GM23338 (cell line): ENCODE measurements around the gene BAK1. TPM values are rescaled to one million over a fixed set of nuclear protein-coding genes. Genes with fewer than 3 reads are reported as not detected.

ENCODE experiments used
- ATAC-seq: fragments of 200-7000 bp; cut with Tn5 transposase; 3 replicates; pipeline ENCODE4 v1.9.1; 2020
- DNase-seq: peaks from one replicate; pipeline ENCODE4 v3.0.0-alpha.2; 2015; ENCODE audit warnings: low spot score
- H2AFZ ChIP-seq: fragments of 200-600 bp; sonication (generic); 2 replicates; pipeline ENCODE4 v1.8.0; 2016; ENCODE audit warnings: antibody characterized with exemption, mild to moderate bottlenecking, moderate library complexity
- H3F3A ChIP-seq: fragments of 200-600 bp; sonication (generic); replicated peaks from 2 replicates; pipeline ENCODE4 v1.8.0; 2017; ENCODE audit warnings: antibody characterized with exemption, mixed run types, low read depth
- H3K27ac ChIP-seq: fragments of 200-600 bp; sonication (generic); 2 replicates; pipeline ENCODE4 v1.6.1; 2016; ENCODE audit warnings: low read depth
- H3K27me3 ChIP-seq: fragments of 200-600 bp; sonication (generic); 2 replicates; pipeline ENCODE4 v1.8.0; 2016; ENCODE audit warnings: mild to moderate bottlenecking, mixed run types, moderate library complexity; ENCODE audit not compliant: insufficient read depth
- H3K36me3 ChIP-seq: fragments of 200-600 bp; sonication (generic); 2 replicates; pipeline ENCODE4 v1.8.0; 2016; ENCODE audit warnings: mild to moderate bottlenecking; ENCODE audit not compliant: insufficient read depth
- H3K4me1 ChIP-seq: fragments of 200-600 bp; sonication (generic); 2 replicates; pipeline ENCODE4 v1.8.0; 2016; ENCODE audit warnings: mild to moderate bottlenecking, moderate library complexity; ENCODE audit not compliant: insufficient read depth
- H3K4me2 ChIP-seq: fragments of 200-600 bp; sonication (generic); 2 replicates; pipeline ENCODE4 v1.7.1; 2017; ENCODE audit warnings: mixed run types
- H3K4me3 ChIP-seq: fragments of 200-600 bp; sonication (generic); 2 replicates; pipeline ENCODE4 v1.6.1; 2016; ENCODE audit warnings: mixed run types
- H3K79me2 ChIP-seq: fragments of 200-600 bp; sonication (generic); replicated peaks from 2 replicates; pipeline ENCODE4 v1.8.0; 2017; ENCODE audit warnings: mild to moderate bottlenecking; ENCODE audit not compliant: insufficient read depth
- H3K9me2 ChIP-seq: fragments of 200-600 bp; sonication (generic); 2 replicates; pipeline ENCODE4 v1.8.0; 2017; ENCODE audit not compliant: insufficient read depth
- H4K20me1 ChIP-seq: fragments of 200-600 bp; sonication (generic); replicated peaks from 2 replicates; pipeline ENCODE4 v1.8.0; 2017; ENCODE audit warnings: mild to moderate bottlenecking; ENCODE audit not compliant: insufficient read depth
- H3K27ac Mint-ChIP-seq: 2 replicates; pipeline ENCODE4 v1.8.0; 2020; ENCODE audit warnings: inconsistent platforms, mild to moderate bottlenecking, moderate library complexity, mixed read lengths
- H3K27me3 Mint-ChIP-seq: 3 replicates; pipeline ENCODE4 v1.8.0; 2022; ENCODE audit warnings: low read depth, mild to moderate bottlenecking, moderate library complexity, mixed read lengths, inconsistent platforms; ENCODE audit not compliant: insufficient read depth, poor library complexity
- H3K36me3 Mint-ChIP-seq: 3 replicates; pipeline ENCODE4 v1.8.0; 2021; ENCODE audit warnings: low read depth, mild to moderate bottlenecking, inconsistent platforms, moderate library complexity, mixed read lengths
- H3K4me1 Mint-ChIP-seq: 3 replicates; pipeline ENCODE4 v1.8.0; 2020; ENCODE audit warnings: mild to moderate bottlenecking, inconsistent platforms, mixed read lengths
- H3K4me3 Mint-ChIP-seq: 3 replicates; pipeline ENCODE4 v1.8.0; 2021; ENCODE audit warnings: moderate library complexity, mild to moderate bottlenecking, inconsistent platforms, mixed read lengths
- H3K9me3 Mint-ChIP-seq: 3 replicates; pipeline ENCODE4 v1.8.0; 2020; ENCODE audit warnings: moderate library complexity, mild to moderate bottlenecking, inconsistent platforms, mixed read lengths
- CTCF ChIP-seq, 2 experiments: fragments of 200-600 bp in 1 of 2; sonication (generic) in 1 of 2; conservative IDR thresholded peaks; 2 replicates each; pipeline versions ENCODE4 v1.5.1 to v1.6.1; 2016 to 2017; ENCODE audit warnings: antibody characterized with exemption in 2 of 2, low read depth in 2 of 2, mild to moderate bottlenecking in 2 of 2, moderate library complexity in 1 of 2
- ETS1 ChIP-seq: IDR thresholded peaks from 2 replicates; pipeline ENCODE4 v1.6.1; 2016; ENCODE audit warnings: antibody characterized with exemption
- EZH2 ChIP-seq: fragments of 200-600 bp; sonication (generic); IDR thresholded peaks from one replicate; pipeline ENCODE4 v1.8.0; 2017; ENCODE audit warnings: antibody characterized with exemption, mild to moderate bottlenecking, low read depth; ENCODE audit not compliant: unreplicated experiment
- EZH2phosphoT487 ChIP-seq: fragments of 200-600 bp; sonication (generic); IDR thresholded peaks from one replicate; pipeline ENCODE4 v1.8.1; 2018; ENCODE audit warnings: antibody characterized with exemption; ENCODE audit not compliant: unreplicated experiment
- JUNB ChIP-seq: IDR thresholded peaks from one replicate; pipeline ENCODE4 v1.6.1; 2016; ENCODE audit warnings: antibody characterized with exemption; ENCODE audit not compliant: unreplicated experiment
- NANOG ChIP-seq: IDR thresholded peaks from 2 replicates; pipeline ENCODE4 v1.6.1; 2016; ENCODE audit warnings: antibody characterized with exemption, borderline replicate concordance
- REST ChIP-seq: IDR thresholded peaks from one replicate; pipeline ENCODE4 v1.6.1; 2018; ENCODE audit warnings: antibody characterized with exemption; ENCODE audit not compliant: unreplicated experiment
- ZNF114 ChIP-seq: fragments of 250-450 bp; sonication (Bioruptor Pico); IDR thresholded peaks from 2 replicates; pipeline ENCODE4 v1.5.0; 2020; ENCODE audit warnings: mild to moderate bottlenecking, moderate library complexity
- polyA plus RNA-seq: library from polyadenylated mRNA; unstranded; fragments of >200 nt; fragmentation: Nextera tagmentation; extraction: Ambion mirVana; gene quantifications from 2 replicates; pipeline ENCODE4 v1.2.1, GENCODE V29; 2016
- total RNA-seq: library from RNA; depleted of rRNA; stranded (reverse); fragments of >200 nt; shearing (Covaris generic); gene quantifications from 2 replicates; pipeline ENCODE4 v1.2.3, GENCODE V29; 2014

The BAK1 gene
- total and polyA plus RNA-seq, 2 experiments from 2014 or later: 22.2 to 45.0 TPM

GRCh38 chr6:33609019-33609418, 28.9 kb upstream of the BAK1 start (continued):
- TF ChIP-seq JUNB (no peak), ETS1 (no peak)

- Histone ChIP-seq H4K20me1 (no peaks in the 10 kb centered on the region), H3K4me2 (no peak overlapping the region), H3F3A (no peaks in the 10 kb centered on the region), H3K9me2 (no peaks in the 10 kb centered on the region), H3K27ac (no peak overlapping the region), H3K4me1 (peaks cover 29% of the 10 kb centered on the region), H3K79me2 (no peaks in the 10 kb centered on the region), H3K36me3 (no peaks in the 10 kb centered on the region), H2AFZ (no peak overlapping the region), H3K27me3 (no peaks in the 10 kb centered on the region), H3K4me3 (no peak overlapping the region)
- Mint-ChIP-seq H3K9me3 (peaks cover 8% of the 10 kb centered on the region; the same call in 2 of the 3 replicates), H3K36me3 (peaks cover 8% of the 10 kb centered on the region; the same call in 1 of the 3 replicates), H3K4me3 (no peak overlapping the region), H3K27ac (no peak overlapping the region), H3K27me3 (peaks cover 21% of the 10 kb centered on the region), H3K4me1 (peaks cover 43% of the 10 kb centered on the region)
- ATAC-seq (peak; percentile 6; the same call in 2 of the 3 replicates), DNase-seq (peak; percentile 47)
- TF ChIP-seq EZH2 (no peak), CTCF (conservative IDR thresholded peaks at IDR 0.05; ENCODE audit: low read depth in 2 of 2) (peak; percentile 41 to 70)
Observed at GRCh38 chr6:33607784-33608161, 27.7 kb upstream of the BAK1 start.

- Histone ChIP-seq H3K4me1 (peaks cover 29% of the 10 kb centered on the region), H3F3A (no peaks in the 10 kb centered on the region), H3K27ac (no peak overlapping the region), H4K20me1 (no peaks in the 10 kb centered on the region), H3K36me3 (no peaks in the 10 kb centered on the region), H3K9me2 (no peaks in the 10 kb centered on the region), H3K79me2 (no peaks in the 10 kb centered on the region), H2AFZ (peak overlapping the region; percentile 66), H3K4me3 (no peak overlapping the region), H3K27me3 (no peaks in the 10 kb centered on the region), H3K4me2 (peak overlapping the region; percentile 26; the same call in 1 of the 2 replicates)
- Mint-ChIP-seq H3K27me3 (peaks cover 19% of the 10 kb centered on the region), H3K27ac (no peak overlapping the region), H3K4me1 (peaks cover 43% of the 10 kb centered on the region), H3K4me3 (no peak overlapping the region), H3K36me3 (peaks cover 8% of the 10 kb centered on the region; the same call in 1 of the 3 replicates), H3K9me3 (peaks cover 8% of the 10 kb centered on the region; the same call in 2 of the 3 replicates)
- no peak for DNase-seq
- peak; percentile 64 for ATAC-seq
- TF ChIP-seq EZH2 (no peak), ETS1 (no peak), EZH2phosphoT487 (no peak), JUNB (no peak), CTCF (conservative IDR thresholded peaks at IDR 0.05; ENCODE audit: low read depth in 2 of 2) (no peak), REST (no peak), ZNF114 (no peak), NANOG (no peak)
Observed at GRCh38 chr6:33607126-33607783, 27.2 kb upstream of the BAK1 start.
